GM21786 (cell line): ENCODE measurements around the gene LRRC4C.

Source experiments
- ATAC-seq: cut with Tn5 transposase; IDR thresholded peaks from one replicate; pipeline ENCODE4 v1.9.1; 2021; ENCODE audit not compliant: unreplicated experiment

Gene LRRC4C

GRCh38 chr11:40722179-40722795, 737.2 kb downstream of the LRRC4C start:
- ATAC-seq, result no peak

GRCh38 chr11:40716344-40717130, 742.9 kb downstream of the LRRC4C start:
- ATAC-seq, result no peak

- no peak for ATAC-seq
Measured at GRCh38 chr11:40713083-40713482, 746.4 kb downstream of the LRRC4C start.

GRCh38 chr11:40701027-40701426, 758.4 kb downstream of the LRRC4C start:
- no peak for ATAC-seq

GRCh38 chr11:40689823-40690222, 769.6 kb downstream of the LRRC4C start:
- ATAC-seq, result no peak

GRCh38 chr11:40688369-40688768, 771.1 kb downstream of the LRRC4C start:
- ATAC-seq, result no peak

GRCh38 chr11:40686765-40687164, 772.7 kb downstream of the LRRC4C start:
- no peak for ATAC-seq

- no peak for ATAC-seq
Measured at GRCh38 chr11:40683010-40683409, 776.4 kb downstream of the LRRC4C start.

- ATAC-seq, result no peak
Measured at GRCh38 chr11:40679276-40679675, 780.2 kb downstream of the LRRC4C start.

- ATAC-seq, result peak; percentile 47
Measured at GRCh38 chr11:40647295-40647694, 812.2 kb downstream of the LRRC4C start.

GRCh38 chr11:40642284-40642683, 817.2 kb downstream of the LRRC4C start:
- ATAC-seq, result no peak

- no peak for ATAC-seq
Measured at GRCh38 chr11:40619654-40620053, 839.8 kb downstream of the LRRC4C start.

GRCh38 chr11:40606800-40607199, 852.7 kb downstream of the LRRC4C start:
- ATAC-seq, result no peak

GRCh38 chr11:40602866-40603552, 856.4 kb downstream of the LRRC4C start:
- ATAC-seq, result no peak

- ATAC-seq, result no peak
Measured at GRCh38 chr11:40597546-40598113, 861.8 kb downstream of the LRRC4C start.

GRCh38 chr11:40573254-40573891, 886.1 kb downstream of the LRRC4C start:
- no peak for ATAC-seq

GRCh38 chr11:40569947-40570531, 889.4 kb downstream of the LRRC4C start:
- no peak for ATAC-seq

GRCh38 chr11:40567392-40567791, 892.1 kb downstream of the LRRC4C start:
- no peak for ATAC-seq

GRCh38 chr11:40544162-40544561, 915.3 kb downstream of the LRRC4C start:
- no peak for ATAC-seq

- no peak for ATAC-seq
Measured at GRCh38 chr11:40542821-40543220, 916.6 kb downstream of the LRRC4C start.

GRCh38 chr11:40537734-40538133, 921.7 kb downstream of the LRRC4C start:
- ATAC-seq, result no peak
